Liver (tissue), 9 donors: ENCODE measurements around the gene NR2F1. TPM values are rescaled to one million over a fixed set of nuclear protein-coding genes. Genes with fewer than 3 reads are reported as not detected.

ENCODE experiments used
- DNase-seq: peaks from one replicate; pipeline ENCODE4 v3.0.0-alpha.2; 2017; ENCODE audit warnings: low spot score
- H3K27ac ChIP-seq, 2 donors: one replicate each; pipeline ENCODE4 v1.7.0; 2013; ENCODE audit warnings: inconsistent platforms in 2 of 2, low read length in 2 of 2, control low read depth in 1 of 2, low read depth in 1 of 2, mild to moderate bottlenecking in 1 of 2
- H3K27me3 ChIP-seq, 4 donors: one replicate each; pipeline versions ENCODE4 v1.6.1 to v1.7.0; 2013; ENCODE audit warnings: low read length in 3 of 4, inconsistent platforms in 1 of 4, mild to moderate bottlenecking in 1 of 4, moderate library complexity in 1 of 4; ENCODE audit not compliant: control insufficient read depth in 4 of 4, insufficient read depth in 4 of 4
- H3K36me3 ChIP-seq, 4 donors: one replicate each; pipeline versions ENCODE4 v1.6.1 to v1.7.0; 2013; ENCODE audit warnings: low read length in 3 of 4, mild to moderate bottlenecking in 3 of 4, low read depth in 1 of 4, moderate library complexity in 1 of 4; ENCODE audit not compliant: control insufficient read depth in 4 of 4, insufficient read depth in 3 of 4
- H3K4me1 ChIP-seq, 4 donors: one replicate each; pipeline versions ENCODE4 v1.6.1 to v1.7.0; 2013; ENCODE audit warnings: low read length in 3 of 4, mild to moderate bottlenecking in 3 of 4, moderate library complexity in 1 of 4; ENCODE audit not compliant: control insufficient read depth in 4 of 4, insufficient read depth in 4 of 4
- H3K4me3 ChIP-seq, 3 donors: one replicate each; pipeline versions ENCODE4 v1.6.1 to v1.7.0; 2013; ENCODE audit warnings: low read length in 3 of 3, control low read depth in 1 of 3, low read depth in 1 of 3, mild to moderate bottlenecking in 1 of 3
- H3K9ac ChIP-seq, 2 donors: one replicate each; pipeline ENCODE4 v1.7.0; 2013; ENCODE audit warnings: low read length in 2 of 2, mild to moderate bottlenecking in 2 of 2, moderate library complexity in 2 of 2, control low read depth in 1 of 2, low read depth in 1 of 2
- H3K9me3 ChIP-seq, 4 donors: one replicate each; pipeline versions ENCODE4 v1.6.1 to v1.7.0; 2013; ENCODE audit warnings: low read length in 3 of 4; ENCODE audit not compliant: control insufficient read depth in 4 of 4
- ATF3 ChIP-seq: IDR thresholded peaks from 2 replicates; pipeline ENCODE4 v1.6.1; 2016; ENCODE audit warnings: antibody characterized with exemption
- CTCF ChIP-seq: fragments of 150-350 bp; IDR thresholded peaks from 2 replicates; pipeline ENCODE4 v1.5.1; 2017; ENCODE audit warnings: improper control_type of control experiment, low read depth, low read length; ENCODE audit not compliant: missing input control
- EGR1 ChIP-seq, 2 donors: IDR thresholded peaks; 2 replicates each; pipeline ENCODE4 v1.6.1; 2016 to 2018; ENCODE audit warnings: antibody characterized with exemption in 2 of 2, low read depth in 2 of 2
- FOXA1 ChIP-seq: IDR thresholded peaks from 2 replicates; pipeline ENCODE4 v1.6.1; 2016; ENCODE audit warnings: antibody characterized with exemption
- FOXA2 ChIP-seq: IDR thresholded peaks from 2 replicates; pipeline ENCODE4 v1.6.1; 2016; ENCODE audit warnings: antibody characterized with exemption
- GABPA ChIP-seq, 2 donors: IDR thresholded peaks in 1 of 2; conservative IDR thresholded peaks in 1 of 2; 2 replicates each; pipeline ENCODE4 v1.6.1; 2016; ENCODE audit warnings: antibody characterized with exemption in 2 of 2, mild to moderate bottlenecking in 1 of 2, moderate library complexity in 1 of 2
- HNF4A ChIP-seq, 2 donors: conservative IDR thresholded peaks; 2 replicates each; pipeline ENCODE4 v1.6.1; 2016; ENCODE audit warnings: antibody characterized with exemption in 2 of 2, mild to moderate bottlenecking in 2 of 2
- HNF4G ChIP-seq: IDR thresholded peaks from 2 replicates; pipeline ENCODE4 v1.6.1; 2016; ENCODE audit warnings: antibody characterized with exemption
- JUND ChIP-seq, 2 donors: IDR thresholded peaks; 2 replicates each; pipeline ENCODE4 v1.6.1; 2016; ENCODE audit warnings: antibody characterized with exemption in 2 of 2
- MAX ChIP-seq: IDR thresholded peaks from 2 replicates; pipeline ENCODE4 v1.6.1; 2016; ENCODE audit warnings: antibody characterized with exemption
- NR2F2 ChIP-seq: IDR thresholded peaks from 2 replicates; pipeline ENCODE4 v1.6.1; 2016; ENCODE audit warnings: antibody characterized with exemption
- RAD21 ChIP-seq, 2 donors: IDR thresholded peaks; 2 replicates each; pipeline ENCODE4 v1.6.1; 2016; ENCODE audit warnings: antibody characterized with exemption in 2 of 2, mild to moderate bottlenecking in 2 of 2
- REST ChIP-seq: IDR thresholded peaks from 2 replicates; pipeline ENCODE4 v1.6.1; 2016; ENCODE audit warnings: antibody characterized with exemption, mild to moderate bottlenecking
- RXRA ChIP-seq, 2 donors: IDR thresholded peaks; 2 replicates each; pipeline ENCODE4 v1.6.1; 2017 to 2018; ENCODE audit warnings: antibody characterized with exemption in 2 of 2, mild to moderate bottlenecking in 1 of 2
- SP1 ChIP-seq: IDR thresholded peaks from 2 replicates; pipeline ENCODE4 v1.6.1; 2018; ENCODE audit warnings: antibody characterized with exemption, mild to moderate bottlenecking
- TAF1 ChIP-seq: conservative IDR thresholded peaks from 2 replicates; pipeline ENCODE4 v1.6.1; 2016; ENCODE audit warnings: antibody characterized with exemption, mild to moderate bottlenecking
- YY1 ChIP-seq: IDR thresholded peaks from 2 replicates; pipeline ENCODE4 v1.6.1; 2016; ENCODE audit warnings: antibody characterized with exemption, mild to moderate bottlenecking
- ZBTB33 ChIP-seq: IDR thresholded peaks from 2 replicates; pipeline ENCODE4 v1.6.1; 2016; ENCODE audit warnings: antibody characterized with exemption
- WGBS: extraction: QIAGEN DNeasy Blood & Tissue Kit; methylation state at CpG from one replicate; pipeline ENCODE4 v1.1.7; 2013; 5-methylcytosine and 5-hydroxymethylcytosine counted together
- polyA plus RNA-seq, 2 donors: library from polyadenylated mRNA; stranded (reverse) in 1 of 2; unstranded in 1 of 2; fragments of 200-250 nt in 1 of 2; fragments of >200 nt in 1 of 2; fragmentation: Nextera tagmentation in 1 of 2; extraction: Ambion mirVana in 1 of 2; gene quantifications; one replicate each; pipeline versions ENCODE4 v1.2.1 to v1.2.3, GENCODE V29; 2013 to 2015
- total RNA-seq, 2 donors: library from RNA; depleted of rRNA; stranded (reverse); fragments of >200 nt; gene quantifications; one replicate each; pipeline ENCODE4 v1.2.3, GENCODE V29; 2014
- donor health status: healthy.
- donor health status: healthy.
- donor health status: healthy.
- donor health status: healthy.
- donor health status: healthy.

Gene NR2F1
- total and polyA plus RNA-seq, 4 donors = 3.9 to 13.0 (median 10.6) TPM

GRCh38 chr5:93601071-93601801 is 18.2 kb downstream of the NR2F1 start:
- Histone ChIP-seq H3K4me3 (no peak overlapping the region), H3K36me3 (no peaks in the 10 kb centered on the region), H3K27ac (no peak overlapping the region), H3K27me3 (peaks cover 2 to 25% (median 12%) of the 10 kb centered on the region in 4 donors), H3K9ac (no peak overlapping the region), H3K9me3 (peaks cover 0 to 1% (median 0%) of the 10 kb centered on the region in 4 donors), H3K4me1 (peaks cover 0 to 8% (median 0%) of the 10 kb centered on the region in 4 donors)
- no peak for TF ChIP-seq GABPA (IDR thresholded peaks at IDR 0.05 in 1 of 2, conservative IDR thresholded peaks at IDR 0.05 in 1 of 2)
- no peak for TF ChIP-seq HNF4A (conservative IDR thresholded peaks at IDR 0.05)
- TF ChIP-seq RAD21 (IDR thresholded peaks at IDR 0.05) = no peak
- TF ChIP-seq YY1 = no peak
- TF ChIP-seq NR2F2 = no peak
- no peak for TF ChIP-seq HNF4G
- no peak for TF ChIP-seq FOXA1
- no peak for TF ChIP-seq RXRA (IDR thresholded peaks at IDR 0.05)
- TF ChIP-seq SP1 = no peak
- no peak for TF ChIP-seq TAF1
- TF ChIP-seq JUND (IDR thresholded peaks at IDR 0.05) = no peak
- no peak for TF ChIP-seq ZBTB33
- no peak for TF ChIP-seq FOXA2
- TF ChIP-seq MAX = no peak
- WGBS = 67% methylated on average over 3 of the region's 3 CpGs
- DNase-seq = no peak

- no peak for DNase-seq
- H3K4me3 ChIP-seq = no peak overlapping the region
- TF ChIP-seq REST = no peak
- TF ChIP-seq CTCF = no peak
- no peak for TF ChIP-seq TAF1
- TF ChIP-seq ATF3 = no peak
- no peak for TF ChIP-seq FOXA1
- TF ChIP-seq EGR1 (IDR thresholded peaks at IDR 0.05; ENCODE audit: low read depth in 2 of 2) = no peak
- TF ChIP-seq MAX = no peak
- no peak for TF ChIP-seq RAD21 (IDR thresholded peaks at IDR 0.05)
- TF ChIP-seq GABPA (IDR thresholded peaks at IDR 0.05 in 1 of 2, conservative IDR thresholded peaks at IDR 0.05 in 1 of 2) = no peak
- no peak for TF ChIP-seq HNF4G
- no peak for TF ChIP-seq JUND (IDR thresholded peaks at IDR 0.05)
- no peak for TF ChIP-seq SP1
- no peak for TF ChIP-seq ZBTB33
- TF ChIP-seq NR2F2 = no peak
- peaks cover 0 to 8% (median 0%) of the 10 kb centered on the region in 4 donors for H3K4me1 ChIP-seq
- 41% methylated on average over 9 of the region's 9 CpGs for WGBS
- no peak overlapping the region for H3K27ac ChIP-seq
- H3K27me3 ChIP-seq = peaks cover 2 to 28% (median 9%) of the 10 kb centered on the region in 4 donors
- peaks cover 0 to 1% (median 0%) of the 10 kb centered on the region in 4 donors for H3K9me3 ChIP-seq
- no peaks in the 10 kb centered on the region for H3K36me3 ChIP-seq
- no peak overlapping the region for H3K9ac ChIP-seq
Observed at GRCh38 chr5:93601802-93602155, 18.8 kb downstream of the NR2F1 start.
